T-helper 1 cell treated with Interleukin-12 subunit alpha and Interleukin-12 subunit beta and Interleukin-4 antibody, amounts not matched to agents 30 μg/mL and 1 μg/mL, for 36 hours (primary cell): ENCODE data around the gene ANKHD1.
"Not testable (repeated sequence)": the region's sequence is repeated elsewhere in the genome, so short reads cannot be mapped to it uniquely, and the experiment has no call there.

ENCODE experiments used
- H3K27ac Mint-ChIP-seq: one replicate; pipeline ENCODE4 v1.8.0; 2021; ENCODE audit warnings: mild to moderate bottlenecking, mixed read lengths
- H3K27me3 Mint-ChIP-seq: one replicate; pipeline ENCODE4 v1.8.0; 2021; ENCODE audit warnings: low read depth, mixed read lengths
- H3K36me3 Mint-ChIP-seq: one replicate; pipeline ENCODE4 v1.8.0; 2021; ENCODE audit warnings: low read depth, mixed read lengths
- H3K4me1 Mint-ChIP-seq: one replicate; pipeline ENCODE4 v1.8.0; 2021; ENCODE audit warnings: low read depth, mixed read lengths
- H3K4me3 Mint-ChIP-seq: one replicate; pipeline ENCODE4 v1.8.0; 2021; ENCODE audit warnings: mild to moderate bottlenecking, moderate library complexity, mixed read lengths
- H3K9me3 Mint-ChIP-seq: one replicate; pipeline ENCODE4 v1.8.0; 2021; ENCODE audit warnings: mixed read lengths

ANKHD1 gene

DNA sequence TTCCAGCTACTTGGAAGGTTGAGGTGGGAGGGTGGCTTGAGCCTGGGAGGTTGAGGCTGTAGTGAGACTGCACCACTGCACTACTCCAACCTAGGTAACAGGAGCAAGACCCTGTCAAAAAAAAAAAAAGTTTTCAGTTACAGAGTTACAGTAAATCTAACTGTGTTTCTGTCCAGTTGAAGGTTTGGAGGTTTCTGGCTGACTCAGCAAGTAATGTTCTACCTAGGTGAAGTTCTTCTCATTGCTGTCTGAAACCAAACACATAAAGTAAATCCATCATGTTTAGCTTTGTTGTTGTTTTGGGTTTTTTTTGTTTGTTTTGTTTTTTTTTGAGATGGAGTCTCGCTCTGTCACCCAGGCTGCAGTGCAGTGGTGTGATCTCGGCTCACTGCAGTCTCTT, 7.9 kb upstream of the ANKHD1 start:
- Mint-ChIP-seq H3K4me1 (peaks cover 2% of the 10 kb centered on the region), H3K4me3 (no peak overlapping the region), H3K36me3 (peaks cover 3% of the 10 kb centered on the region), H3K9me3 (no peaks in the 10 kb centered on the region), H3K27me3 (no peaks in the 10 kb centered on the region), H3K27ac (no peak overlapping the region)

DNA sequence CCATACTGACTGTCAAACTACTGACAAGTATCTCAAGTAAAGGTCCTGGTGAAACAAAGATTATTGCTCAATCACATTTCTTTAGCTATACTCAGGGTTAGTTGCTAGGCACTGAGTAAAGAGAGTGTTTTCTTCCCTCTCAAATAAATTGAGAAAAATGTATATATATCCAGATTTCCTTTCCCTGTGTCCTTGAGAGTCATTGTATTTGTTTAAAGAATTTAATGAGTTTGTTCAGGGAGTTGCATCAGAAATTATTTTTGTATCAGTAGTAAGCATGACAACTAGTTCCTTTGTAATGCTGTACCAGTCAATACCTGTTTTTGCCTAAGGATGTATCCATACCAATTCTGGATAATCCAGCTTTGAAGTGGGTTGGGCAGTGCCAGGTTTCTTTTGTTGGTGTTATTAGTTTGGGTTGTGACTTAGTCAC, 3.2 kb upstream of the ANKHD1 start:
- H3K36me3 Mint-ChIP-seq: peaks cover 4% of the 10 kb centered on the region
- H3K27ac Mint-ChIP-seq: no peak overlapping the region
- no peak overlapping the region for H3K4me3 Mint-ChIP-seq
- H3K27me3 Mint-ChIP-seq: no peaks in the 10 kb centered on the region
- peaks cover 9% of the 10 kb centered on the region for H3K4me1 Mint-ChIP-seq
- no peaks in the 10 kb centered on the region for H3K9me3 Mint-ChIP-seq

DNA sequence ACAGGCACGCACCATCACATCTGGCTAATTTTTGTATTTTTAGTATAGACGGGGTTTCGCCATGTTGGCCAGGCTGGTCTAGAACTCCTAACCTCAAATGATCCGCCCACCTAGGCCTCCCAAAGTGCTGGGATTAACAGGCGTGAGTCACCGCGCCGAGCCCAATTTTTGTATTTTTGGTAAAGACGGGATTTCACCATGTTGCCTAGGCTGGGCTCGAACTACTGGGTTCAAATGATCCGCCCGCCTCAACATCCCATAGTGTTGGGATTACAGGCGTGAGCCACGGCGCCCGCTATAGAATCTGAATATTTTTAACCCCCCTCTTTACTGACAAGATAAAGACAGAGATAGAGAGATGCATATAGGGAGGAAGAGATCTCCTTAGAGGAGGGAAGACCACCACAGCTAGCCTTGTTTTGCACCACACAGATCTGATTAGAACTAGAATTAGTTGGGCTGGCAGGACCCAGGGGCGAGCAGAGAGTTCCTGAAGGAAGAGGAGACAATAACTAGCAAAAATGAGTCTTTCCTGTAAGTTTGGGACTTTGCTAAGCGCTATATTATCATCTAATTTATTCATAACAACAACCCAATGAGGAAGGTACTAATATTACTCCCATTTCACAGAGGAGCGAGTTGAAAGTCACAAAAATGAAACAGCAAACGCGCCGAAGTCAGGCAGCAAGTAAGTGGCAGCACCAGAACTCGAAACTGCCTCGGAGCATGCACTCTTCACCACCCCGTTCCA, 1.5 kb upstream of the ANKHD1 start:
- peak overlapping the region; percentile 90 for H3K27ac Mint-ChIP-seq
- no peaks in the 10 kb centered on the region for H3K27me3 Mint-ChIP-seq
- peaks cover 8% of the 10 kb centered on the region for H3K36me3 Mint-ChIP-seq
- no peaks in the 10 kb centered on the region for H3K9me3 Mint-ChIP-seq
- H3K4me3 Mint-ChIP-seq: no peak overlapping the region
- H3K4me1 Mint-ChIP-seq: peaks cover 22% of the 10 kb centered on the region

DNA sequence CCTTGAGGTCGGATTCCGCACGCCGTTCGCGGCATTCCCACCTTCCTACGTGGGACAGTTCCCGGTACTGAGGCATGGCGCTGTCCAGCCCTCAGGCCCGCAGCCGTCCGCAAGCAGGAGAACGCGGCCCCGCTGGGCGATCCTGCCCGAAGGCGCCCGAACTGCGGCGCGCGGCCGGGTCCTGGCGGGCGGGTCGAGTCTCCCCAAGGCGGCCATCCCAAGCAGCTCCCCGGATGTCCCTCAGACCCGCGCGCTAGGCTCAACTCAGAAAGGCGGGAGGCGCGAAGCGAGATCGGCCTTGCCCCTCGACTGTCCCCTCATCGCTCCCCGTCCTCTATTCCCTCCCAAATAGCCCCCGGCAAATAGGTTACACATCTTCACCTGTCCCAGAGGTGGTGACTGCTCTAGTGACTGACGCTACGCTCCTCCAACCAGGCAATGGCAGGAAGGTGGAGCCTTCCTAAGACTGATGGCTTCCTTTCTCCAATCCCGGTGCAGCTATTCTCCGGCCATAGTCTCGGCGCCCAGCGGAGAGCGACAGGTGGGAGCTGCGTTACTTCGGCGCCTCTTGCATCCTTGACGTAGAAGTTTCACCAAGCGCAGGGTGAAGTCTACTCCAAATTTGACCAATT, 787 bp upstream of the ANKHD1 start:
- H3K4me3 Mint-ChIP-seq: no peak overlapping the region
- peaks cover 8% of the 10 kb centered on the region for H3K36me3 Mint-ChIP-seq
- peak overlapping the region; percentile 90 for H3K27ac Mint-ChIP-seq
- no peaks in the 10 kb centered on the region for H3K9me3 Mint-ChIP-seq
- peaks cover 24% of the 10 kb centered on the region for H3K4me1 Mint-ChIP-seq
- H3K27me3 Mint-ChIP-seq: no peaks in the 10 kb centered on the region

DNA sequence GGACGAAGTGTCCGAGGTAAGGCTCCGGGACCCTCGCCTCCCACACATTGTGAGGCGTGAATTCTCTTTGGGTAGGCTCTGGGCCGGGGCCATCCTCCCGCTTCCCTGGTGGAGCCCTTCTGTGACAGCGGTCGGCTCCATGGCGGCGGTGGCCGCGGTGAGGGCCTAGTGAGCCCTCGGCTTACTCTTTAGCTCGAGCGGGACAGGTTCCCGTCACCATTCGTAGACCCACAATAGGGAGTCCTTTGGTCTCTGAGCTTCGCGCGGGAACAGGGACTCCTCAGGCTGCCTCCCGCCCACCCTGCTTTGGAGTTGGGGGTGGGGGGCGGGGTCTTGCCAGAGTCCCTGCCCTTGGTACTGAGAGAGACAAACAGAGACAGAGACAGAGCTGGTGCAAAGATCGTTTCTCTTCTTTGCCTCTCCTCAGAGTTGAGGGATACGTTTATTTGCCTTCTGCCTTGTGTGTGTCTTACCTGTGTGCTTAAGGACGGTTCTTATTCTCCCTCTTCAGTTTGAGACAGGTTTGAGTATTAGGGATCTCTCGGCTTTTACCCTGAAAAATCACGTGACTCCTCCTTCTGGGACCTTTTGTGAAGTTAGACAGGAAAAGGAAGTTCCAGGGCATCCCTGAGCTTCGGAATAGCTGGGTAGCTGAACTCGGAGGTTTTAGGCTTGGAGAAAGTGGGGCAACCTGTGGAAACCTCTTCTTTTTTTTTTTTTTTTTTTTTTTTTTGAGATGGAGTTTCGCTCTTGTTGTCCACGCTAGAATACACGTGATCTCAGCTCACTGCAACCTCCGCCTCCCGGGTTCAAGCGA, 833 bp downstream of the ANKHD1 start:
- H3K4me3 Mint-ChIP-seq: no peak overlapping the region
- no peaks in the 10 kb centered on the region for H3K9me3 Mint-ChIP-seq
- peaks cover 26% of the 10 kb centered on the region for H3K4me1 Mint-ChIP-seq
- no peaks in the 10 kb centered on the region for H3K27me3 Mint-ChIP-seq
- no peak overlapping the region for H3K27ac Mint-ChIP-seq
- peaks cover 8% of the 10 kb centered on the region for H3K36me3 Mint-ChIP-seq

DNA sequence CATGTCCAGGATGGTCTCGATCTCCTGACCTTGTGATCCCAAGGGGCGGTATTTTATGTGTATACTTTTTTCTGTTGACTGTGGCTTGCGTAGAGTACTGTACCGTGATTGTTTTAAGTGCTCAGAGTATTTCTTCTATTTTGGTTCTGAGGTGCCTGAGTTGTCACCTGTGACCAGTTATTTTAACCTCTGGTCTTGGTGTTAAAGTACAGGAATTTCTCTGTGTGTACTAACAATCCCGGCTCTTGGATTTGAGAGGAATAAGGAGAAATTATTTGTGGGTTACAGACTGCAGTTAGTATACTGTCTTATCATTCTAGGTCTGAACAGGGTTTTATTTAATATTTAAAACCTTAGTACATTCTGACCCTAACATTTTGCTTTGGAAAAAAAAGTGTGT, 2.0 kb downstream of the ANKHD1 start:
- H3K27ac Mint-ChIP-seq: peak overlapping the region; percentile 45
- H3K4me1 Mint-ChIP-seq: peaks cover 26% of the 10 kb centered on the region
- no peaks in the 10 kb centered on the region for H3K9me3 Mint-ChIP-seq
- no peak overlapping the region for H3K4me3 Mint-ChIP-seq
- no peaks in the 10 kb centered on the region for H3K27me3 Mint-ChIP-seq
- peaks cover 10% of the 10 kb centered on the region for H3K36me3 Mint-ChIP-seq

DNA sequence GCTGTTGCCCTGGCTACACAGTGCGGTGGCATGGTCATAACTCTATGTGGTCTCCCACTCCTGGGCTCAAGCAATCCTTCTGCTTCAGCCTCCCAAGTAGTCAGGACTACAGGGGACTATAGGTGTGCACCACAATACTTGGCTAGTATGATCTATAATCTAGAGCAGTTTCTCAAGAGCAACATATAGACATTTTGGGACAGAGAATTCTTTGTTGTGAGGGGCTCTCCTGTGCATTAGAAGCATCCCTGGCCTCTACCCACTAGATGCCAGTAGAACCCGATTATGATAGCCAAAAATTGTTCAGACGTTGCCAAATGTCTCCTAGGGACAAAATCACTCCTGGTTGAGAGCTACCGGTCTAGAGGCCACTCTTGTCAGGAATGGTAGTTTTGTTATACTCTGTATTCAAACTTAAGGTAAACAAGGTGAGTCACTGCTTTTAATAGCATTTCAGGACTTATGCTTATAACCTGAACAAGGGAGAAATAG, 7.2 kb downstream of the ANKHD1 start:
- Mint-ChIP-seq H3K4me1 (peaks cover 21% of the 10 kb centered on the region), H3K9me3 (no peaks in the 10 kb centered on the region), H3K27me3 (no peaks in the 10 kb centered on the region), H3K4me3 (no peak overlapping the region), H3K36me3 (peaks cover 9% of the 10 kb centered on the region), H3K27ac (no peak overlapping the region)

DNA sequence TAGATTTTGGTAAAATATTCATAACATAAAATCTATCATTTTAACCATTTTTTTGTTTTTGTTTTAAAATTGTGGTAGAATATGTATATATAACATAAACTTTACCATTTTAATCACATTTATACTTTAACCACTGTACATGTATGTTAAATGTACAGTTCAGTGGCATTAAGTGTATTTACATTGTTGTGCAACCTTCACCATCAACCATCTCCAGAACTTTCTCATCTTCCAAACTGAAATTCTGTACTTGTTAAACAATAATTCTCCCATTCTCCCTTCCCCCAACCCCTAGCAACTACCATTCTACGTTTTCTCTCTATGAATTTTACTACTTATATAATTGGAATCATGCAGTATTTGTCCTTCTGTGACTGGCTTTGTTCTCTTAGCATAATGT, 11.6 kb downstream of the ANKHD1 start:
- Mint-ChIP-seq H3K4me3 (no peak overlapping the region), H3K27ac (no peak overlapping the region), H3K9me3 (no peaks in the 10 kb centered on the region), H3K27me3 (no peaks in the 10 kb centered on the region), H3K4me1 (peaks cover 9% of the 10 kb centered on the region), H3K36me3 (peaks cover 9% of the 10 kb centered on the region)

DNA sequence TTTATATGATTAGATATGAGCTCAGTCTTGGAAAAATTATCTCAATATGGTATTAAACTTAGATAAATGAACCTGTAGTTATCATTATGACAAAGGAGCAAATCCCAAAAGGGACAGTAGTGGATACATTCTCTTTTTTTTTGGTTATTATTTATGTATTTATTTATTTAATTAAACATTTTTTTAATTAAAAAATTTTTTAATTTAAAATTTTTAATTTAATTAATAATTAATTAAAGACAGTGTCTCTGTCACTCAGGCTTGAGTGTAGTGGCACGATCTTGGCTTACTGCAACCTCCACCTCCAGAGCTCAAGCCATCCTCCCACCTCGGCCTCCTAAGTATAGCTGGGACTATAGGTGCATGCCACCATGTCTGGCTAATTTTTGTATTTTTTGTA, 15.6 kb downstream of the ANKHD1 start:
- Mint-ChIP-seq H3K27me3 (no peaks in the 10 kb centered on the region), H3K4me1 (peaks cover 20% of the 10 kb centered on the region), H3K36me3 (peaks cover 18% of the 10 kb centered on the region), H3K27ac (no peak overlapping the region), H3K9me3 (no peaks in the 10 kb centered on the region), H3K4me3 (no peak overlapping the region)

DNA sequence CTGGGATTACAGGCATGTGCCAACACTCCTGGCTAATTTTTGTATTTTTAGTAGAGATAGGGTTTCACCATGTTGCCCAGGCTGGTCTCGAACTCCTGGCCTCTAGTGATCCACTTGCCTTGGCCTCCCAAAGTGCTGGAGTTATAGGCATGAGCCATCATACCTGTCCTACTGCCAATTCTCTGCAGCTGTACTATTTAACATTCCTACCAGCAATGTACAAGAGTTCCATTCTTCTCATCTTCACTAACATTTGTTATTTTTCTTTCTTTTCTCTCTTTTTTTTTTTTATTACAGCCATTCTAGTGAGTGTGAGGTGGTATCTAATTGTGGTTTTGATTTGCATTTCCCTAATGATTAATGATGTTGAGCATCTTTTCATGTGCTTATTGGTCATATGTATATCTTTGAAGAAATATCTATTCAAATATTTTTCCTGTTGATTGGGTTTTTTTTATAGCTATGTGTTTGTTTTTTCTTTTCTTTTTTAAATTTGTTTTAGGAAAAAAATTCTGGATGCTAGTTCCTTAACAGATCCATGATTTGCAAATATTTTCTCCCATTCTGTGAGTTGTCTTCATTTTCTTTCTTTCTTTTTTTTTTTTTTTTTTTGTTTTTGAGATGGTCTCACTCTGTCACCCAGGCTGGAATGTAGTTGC, 17.4 kb downstream of the ANKHD1 start:
- no peak overlapping the region for H3K27ac Mint-ChIP-seq
- peaks cover 19% of the 10 kb centered on the region for H3K36me3 Mint-ChIP-seq
- no peaks in the 10 kb centered on the region for H3K27me3 Mint-ChIP-seq
- no peak overlapping the region for H3K4me3 Mint-ChIP-seq
- H3K9me3 Mint-ChIP-seq: no peaks in the 10 kb centered on the region
- peaks cover 24% of the 10 kb centered on the region for H3K4me1 Mint-ChIP-seq

DNA sequence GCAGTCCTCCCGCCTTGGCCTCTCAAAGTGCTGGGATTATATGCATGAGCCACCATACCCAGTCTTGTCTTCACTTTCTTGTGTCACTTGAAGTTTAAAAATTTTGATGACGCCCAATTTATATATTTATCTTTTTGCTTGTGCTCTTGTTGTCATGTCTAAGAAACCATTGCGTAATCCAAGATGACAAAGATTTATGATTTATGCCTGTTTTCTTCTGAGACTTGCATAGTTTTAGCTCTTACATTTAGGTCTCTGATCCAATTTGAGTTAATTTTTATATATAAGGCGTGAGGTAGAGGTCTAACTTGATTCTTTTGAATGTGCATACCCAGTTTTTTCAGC, 18.6 kb downstream of the ANKHD1 start:
- Mint-ChIP-seq H3K4me1 (peaks cover 24% of the 10 kb centered on the region), H3K27ac (no peak overlapping the region), H3K27me3 (no peaks in the 10 kb centered on the region), H3K36me3 (peaks cover 19% of the 10 kb centered on the region), H3K4me3 (no peak overlapping the region), H3K9me3 (no peaks in the 10 kb centered on the region)

DNA sequence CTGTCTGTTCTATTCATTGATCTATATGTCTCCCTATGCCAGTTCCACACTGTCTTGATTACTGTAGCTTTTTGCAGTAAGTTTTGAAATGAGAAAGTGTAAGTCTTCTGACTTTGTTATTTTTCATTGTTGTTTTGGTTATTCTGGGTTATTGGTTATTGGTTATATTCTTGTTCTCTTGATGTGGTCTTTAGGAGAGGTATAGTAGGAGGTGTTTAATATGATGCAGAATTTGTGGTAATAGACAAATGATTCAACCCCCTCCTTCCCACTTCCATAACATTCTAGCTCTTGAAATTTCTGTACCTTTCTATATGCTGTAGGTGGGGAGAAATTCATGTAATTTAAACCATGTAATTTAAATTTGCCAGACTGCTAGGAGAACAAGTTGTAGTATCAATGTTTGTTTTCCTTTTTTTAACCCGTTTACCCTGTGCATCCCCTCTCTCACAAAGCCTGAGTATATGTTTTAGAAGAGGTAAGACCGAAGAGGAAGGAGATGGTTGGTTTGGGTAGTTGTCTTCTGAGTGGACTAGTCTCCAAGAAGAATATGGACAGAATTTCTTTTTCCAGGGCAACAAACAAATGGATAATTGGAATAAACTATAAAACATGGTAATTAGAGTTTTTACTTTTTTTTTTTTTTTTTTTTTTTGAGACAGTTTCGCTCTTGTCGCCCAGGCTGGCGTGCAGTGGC, 19.2 kb downstream of the ANKHD1 start:
- Mint-ChIP-seq H3K9me3 (no peaks in the 10 kb centered on the region), H3K27me3 (no peaks in the 10 kb centered on the region), H3K27ac (no peak overlapping the region), H3K4me3 (no peak overlapping the region), H3K4me1 (peaks cover 24% of the 10 kb centered on the region), H3K36me3 (peaks cover 19% of the 10 kb centered on the region)

DNA sequence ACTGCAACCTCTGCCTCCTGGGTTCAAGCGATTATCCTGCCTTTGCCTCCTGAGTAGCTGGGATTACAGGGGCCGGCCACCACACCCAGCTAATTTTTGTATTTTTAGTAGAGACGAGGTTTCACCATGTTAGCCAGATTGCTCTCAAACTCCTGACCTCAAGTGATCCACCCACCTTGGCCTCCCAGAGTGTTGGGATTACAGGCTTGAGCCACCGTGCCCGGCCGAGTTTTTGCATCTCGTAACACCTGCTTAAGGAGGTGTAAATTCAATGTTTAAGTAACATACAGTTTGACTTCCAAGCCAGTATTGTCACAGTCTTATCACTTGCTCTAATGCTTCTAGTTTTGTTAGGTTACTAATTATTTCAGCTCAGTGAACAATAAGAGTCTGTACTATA, 19.7 kb downstream of the ANKHD1 start:
- H3K9me3 Mint-ChIP-seq, H3K27ac Mint-ChIP-seq, H3K27me3 Mint-ChIP-seq, H3K4me3 Mint-ChIP-seq: not testable (repeated sequence)
- Mint-ChIP-seq H3K36me3 (peaks cover 16% of the 10 kb centered on the region), H3K4me1 (peaks cover 24% of the 10 kb centered on the region)

DNA sequence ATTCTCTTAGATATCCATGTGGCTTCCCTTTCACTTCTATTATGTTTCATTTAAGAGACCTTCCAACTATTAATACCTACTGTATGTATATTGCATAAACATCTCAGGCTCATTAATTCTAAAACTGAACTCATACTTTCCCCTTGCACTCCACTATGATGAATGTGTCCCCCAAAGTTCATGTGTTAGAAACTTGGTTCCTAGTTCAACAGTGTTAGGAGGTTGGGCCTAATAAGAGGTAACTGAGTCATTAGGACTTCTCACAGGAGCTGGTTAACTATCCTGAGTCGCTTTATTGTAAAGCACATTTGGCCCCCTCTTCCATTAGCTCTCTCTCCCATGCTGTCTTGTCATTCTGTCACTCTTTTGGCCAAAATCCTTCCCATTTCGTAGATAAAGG, 22.0 kb downstream of the ANKHD1 start:
- no peak overlapping the region for H3K4me3 Mint-ChIP-seq

More for the DNA sequence above, 22.0 kb downstream of the ANKHD1 start:
- no peaks in the 10 kb centered on the region for H3K9me3 Mint-ChIP-seq
- no peaks in the 10 kb centered on the region for H3K27me3 Mint-ChIP-seq
- peaks cover 21% of the 10 kb centered on the region for H3K4me1 Mint-ChIP-seq
- peaks cover 12% of the 10 kb centered on the region for H3K36me3 Mint-ChIP-seq
- no peak overlapping the region for H3K27ac Mint-ChIP-seq
